WTC11 (cell line): ENCODE results near the gene SUN2.

ENCODE experiments used
- FOXJ3 ChIP-seq: sonication (generic); formaldehyde crosslinking; IDR thresholded peaks from 2 replicates; pipeline ENCODE4 v1.9.0; 2021; ENCODE audit warnings: missing genetic modification reagents, mild to moderate bottlenecking, borderline replicate concordance
- FOXK1 ChIP-seq: sonication (generic); formaldehyde crosslinking; IDR thresholded peaks from 2 replicates; pipeline ENCODE4 v1.8.0; 2022; ENCODE audit warnings: mild to moderate bottlenecking, moderate library complexity, missing genetic modification reagents
- GRHL2 ChIP-seq: fragments of 250-450 bp; sonication (Bioruptor Pico); IDR thresholded peaks from 2 replicates; pipeline ENCODE4 v1.8.0; 2022; ENCODE audit warnings: mild to moderate bottlenecking, moderate library complexity; ENCODE audit not compliant: insufficient replicate concordance, severe bottlenecking
- GTF2I ChIP-seq: fragments of 250-450 bp; sonication (Bioruptor Pico); conservative IDR thresholded peaks from 2 replicates; pipeline ENCODE4 v1.4.0; 2021; ENCODE audit warnings: mild to moderate bottlenecking
- NFYB ChIP-seq: sonication (generic); formaldehyde crosslinking; conservative IDR thresholded peaks from 2 replicates; pipeline ENCODE4 v1.8.0; 2022; ENCODE audit warnings: low read depth, missing genetic modification reagents
- NR2C2 ChIP-seq: sonication (generic); formaldehyde crosslinking; IDR thresholded peaks from 2 replicates; pipeline ENCODE4 v1.8.0; 2022; ENCODE audit warnings: mild to moderate bottlenecking, missing genetic modification reagents
- TEAD4 ChIP-seq: sonication (generic); formaldehyde crosslinking; IDR thresholded peaks from 2 replicates; pipeline ENCODE4 v1.8.0; 2022; ENCODE audit warnings: mild to moderate bottlenecking, missing genetic modification reagents
- ZNF263 ChIP-seq: sonication (generic); formaldehyde crosslinking; IDR thresholded peaks from 2 replicates; pipeline ENCODE4 v1.8.1; 2022; ENCODE audit warnings: low read depth, mild to moderate bottlenecking, moderate library complexity, missing genetic modification reagents
- TF ChIP-seq, protein P1 (sequence below): fragments of 200-600 bp; IDR thresholded peaks from 2 replicates; pipeline ENCODE4 v1.8.0; 2022; ENCODE audit warnings: antibody characterized with exemption
- TF ChIP-seq, protein P2 (sequence below): sonication (generic); formaldehyde crosslinking; IDR thresholded peaks from 2 replicates; pipeline ENCODE4 v1.8.1; 2023; ENCODE audit warnings: mild to moderate bottlenecking, missing genetic modification reagents, moderate library complexity
- TF ChIP-seq, protein P3 (sequence below): sonication (generic); formaldehyde crosslinking; IDR thresholded peaks from 2 replicates; pipeline ENCODE4 v1.8.1; 2023; ENCODE audit warnings: mild to moderate bottlenecking, missing genetic modification reagents

DNA sequence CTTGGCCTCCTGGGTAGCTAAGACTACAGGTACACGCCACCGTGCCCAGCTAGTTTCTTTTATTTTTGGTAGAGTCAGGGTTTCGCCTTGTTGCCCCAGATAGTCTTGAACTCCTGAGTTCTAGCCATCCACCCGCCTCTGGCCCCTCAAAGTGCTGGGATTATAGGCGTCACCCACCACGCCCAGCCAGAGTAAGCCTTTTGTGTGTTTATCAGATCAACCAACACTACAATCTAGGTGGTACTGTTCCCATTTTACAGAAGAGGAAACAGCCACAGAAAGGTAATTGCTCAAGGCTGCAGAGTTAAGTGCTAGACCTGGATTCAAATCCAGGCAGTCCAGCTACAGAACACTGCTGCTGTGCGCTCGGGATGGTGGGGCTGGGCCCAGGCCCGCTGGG is 70.9 kb downstream of the SUN2 start:
- TF ChIP-seq TEAD4 (CRISPR knock-in tag) (no peak), FOXJ3 (CRISPR knock-in tag) (no peak), GRHL2 (no peak), NFYB (CRISPR knock-in tag) (no peak), GTF2I (CRISPR knock-in tag) (no peak), ZNF263 (CRISPR knock-in tag) (no peak), NR2C2 (no peak), FOXK1 (CRISPR knock-in tag) (no peak)
- TF ChIP-seq, protein P1, sequence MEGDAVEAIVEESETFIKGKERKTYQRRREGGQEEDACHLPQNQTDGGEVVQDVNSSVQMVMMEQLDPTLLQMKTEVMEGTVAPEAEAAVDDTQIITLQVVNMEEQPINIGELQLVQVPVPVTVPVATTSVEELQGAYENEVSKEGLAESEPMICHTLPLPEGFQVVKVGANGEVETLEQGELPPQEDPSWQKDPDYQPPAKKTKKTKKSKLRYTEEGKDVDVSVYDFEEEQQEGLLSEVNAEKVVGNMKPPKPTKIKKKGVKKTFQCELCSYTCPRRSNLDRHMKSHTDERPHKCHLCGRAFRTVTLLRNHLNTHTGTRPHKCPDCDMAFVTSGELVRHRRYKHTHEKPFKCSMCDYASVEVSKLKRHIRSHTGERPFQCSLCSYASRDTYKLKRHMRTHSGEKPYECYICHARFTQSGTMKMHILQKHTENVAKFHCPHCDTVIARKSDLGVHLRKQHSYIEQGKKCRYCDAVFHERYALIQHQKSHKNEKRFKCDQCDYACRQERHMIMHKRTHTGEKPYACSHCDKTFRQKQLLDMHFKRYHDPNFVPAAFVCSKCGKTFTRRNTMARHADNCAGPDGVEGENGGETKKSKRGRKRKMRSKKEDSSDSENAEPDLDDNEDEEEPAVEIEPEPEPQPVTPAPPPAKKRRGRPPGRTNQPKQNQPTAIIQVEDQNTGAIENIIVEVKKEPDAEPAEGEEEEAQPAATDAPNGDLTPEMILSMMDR = no peak
- TF ChIP-seq, protein P2, sequence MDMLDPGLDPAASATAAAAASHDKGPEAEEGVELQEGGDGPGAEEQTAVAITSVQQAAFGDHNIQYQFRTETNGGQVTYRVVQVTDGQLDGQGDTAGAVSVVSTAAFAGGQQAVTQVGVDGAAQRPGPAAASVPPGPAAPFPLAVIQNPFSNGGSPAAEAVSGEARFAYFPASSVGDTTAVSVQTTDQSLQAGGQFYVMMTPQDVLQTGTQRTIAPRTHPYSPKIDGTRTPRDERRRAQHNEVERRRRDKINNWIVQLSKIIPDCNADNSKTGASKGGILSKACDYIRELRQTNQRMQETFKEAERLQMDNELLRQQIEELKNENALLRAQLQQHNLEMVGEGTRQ (CRISPR knock-in tag) = no peak
- TF ChIP-seq, protein P3, sequence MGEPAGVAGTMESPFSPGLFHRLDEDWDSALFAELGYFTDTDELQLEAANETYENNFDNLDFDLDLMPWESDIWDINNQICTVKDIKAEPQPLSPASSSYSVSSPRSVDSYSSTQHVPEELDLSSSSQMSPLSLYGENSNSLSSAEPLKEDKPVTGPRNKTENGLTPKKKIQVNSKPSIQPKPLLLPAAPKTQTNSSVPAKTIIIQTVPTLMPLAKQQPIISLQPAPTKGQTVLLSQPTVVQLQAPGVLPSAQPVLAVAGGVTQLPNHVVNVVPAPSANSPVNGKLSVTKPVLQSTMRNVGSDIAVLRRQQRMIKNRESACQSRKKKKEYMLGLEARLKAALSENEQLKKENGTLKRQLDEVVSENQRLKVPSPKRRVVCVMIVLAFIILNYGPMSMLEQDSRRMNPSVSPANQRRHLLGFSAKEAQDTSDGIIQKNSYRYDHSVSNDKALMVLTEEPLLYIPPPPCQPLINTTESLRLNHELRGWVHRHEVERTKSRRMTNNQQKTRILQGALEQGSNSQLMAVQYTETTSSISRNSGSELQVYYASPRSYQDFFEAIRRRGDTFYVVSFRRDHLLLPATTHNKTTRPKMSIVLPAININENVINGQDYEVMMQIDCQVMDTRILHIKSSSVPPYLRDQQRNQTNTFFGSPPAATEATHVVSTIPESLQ (CRISPR knock-in tag) = no peak
